ENCODE results near the gene CAPN13.

Gene CAPN13

GRCh38 chr2:30721668-30722647 is 85.3 kb downstream of the CAPN13 start:
- DNase-seq, result no peak

GRCh38 chr2:30721241-30721640 is 86.0 kb downstream of the CAPN13 start:
- DNase-seq, result no peak

GRCh38 chr2:30717081-30717650 is 90.1 kb downstream of the CAPN13 start:
- DNase-seq, result no peak

GRCh38 chr2:30716123-30716900 is 90.9 kb downstream of the CAPN13 start:
- DNase-seq, result no peak

- DNase-seq, result no peak
Observed at GRCh38 chr2:30714811-30715709, 92.2 kb downstream of the CAPN13 start.

- no peak for DNase-seq
Observed at GRCh38 chr2:30713698-30714097, 93.5 kb downstream of the CAPN13 start.

- DNase-seq, result peak; percentile 60 to 88 (median 80)
Observed at GRCh38 chr2:30711646-30712085, 95.6 kb downstream of the CAPN13 start.

- DNase-seq, result no peak
Observed at GRCh38 chr2:30710461-30710860, 96.8 kb downstream of the CAPN13 start.

GRCh38 chr2:30710016-30710415 is 97.2 kb downstream of the CAPN13 start:
- DNase-seq, result no peak

GRCh38 chr2:30709516-30709915 is 97.7 kb downstream of the CAPN13 start:
- DNase-seq, result no peak

GRCh38 chr2:30708491-30709290 is 98.6 kb downstream of the CAPN13 start:
- DNase-seq, result no peak

- no peak for DNase-seq
Observed at GRCh38 chr2:30707304-30707903, 99.8 kb downstream of the CAPN13 start.

GRCh38 chr2:30706534-30707303 is 100.5 kb downstream of the CAPN13 start:
- DNase-seq, result peak; percentile 20 to 73 (median 62)

- DNase-seq, result no peak
Observed at GRCh38 chr2:30705711-30706533, 101.3 kb downstream of the CAPN13 start.

- no peak for DNase-seq
Observed at GRCh38 chr2:30705056-30705455, 102.2 kb downstream of the CAPN13 start.

GRCh38 chr2:30704309-30705020 is 102.8 kb downstream of the CAPN13 start:
- no peak for DNase-seq

GRCh38 chr2:30702694-30703093 is 104.6 kb downstream of the CAPN13 start:
- no peak for DNase-seq

- no peak for DNase-seq
Observed at GRCh38 chr2:30701782-30702181, 105.5 kb downstream of the CAPN13 start.

Data from stimulated activated naive CD4-positive, alpha-beta T cell (primary cell).